CD4-positive, CD25-positive, alpha-beta regulatory T cell (primary cell): Measurements from ENCODE around the gene PTCD3. TPM values are rescaled to one million over a fixed set of nuclear protein-coding genes. Genes with fewer than 3 reads are reported as not detected.

Experiments used
- ATAC-seq, 2 donors: fragments of 150-1000 bp; cut with Tn5 transposase; one replicate each; pipeline ENCODE4 v1.10.0; 2021; ENCODE audit warnings: low read depth in 2 of 2, moderate number of reproducible peaks in 2 of 2, moderate library complexity in 1 of 2
- DNase-seq, 3 donors: peaks; one replicate each; pipeline versions ENCODE4 v3.0.0 to v3.0.0-alpha.2; 2012 to 2022; ENCODE audit warnings: mixed read lengths in 1 of 3
- H3K27ac ChIP-seq: one replicate; pipeline ENCODE4 v1.7.0; 2013; ENCODE audit warnings: mild to moderate bottlenecking, low read length; ENCODE audit not compliant: insufficient read depth, poor library complexity, severe bottlenecking
- H3K27me3 ChIP-seq: one replicate; pipeline ENCODE4 v1.7.0; 2013; ENCODE audit warnings: low read length; ENCODE audit not compliant: control insufficient read depth, insufficient read depth
- H3K36me3 ChIP-seq: one replicate; pipeline ENCODE4 v1.7.0; 2013; ENCODE audit warnings: mild to moderate bottlenecking, low read length, moderate library complexity; ENCODE audit not compliant: control insufficient read depth, insufficient read depth
- H3K4me1 ChIP-seq: 2 replicates; pipeline ENCODE4 v1.7.0; 2013; ENCODE audit warnings: mild to moderate bottlenecking, low read length; ENCODE audit not compliant: insufficient read depth, control insufficient read depth, poor library complexity, severe bottlenecking
- H3K4me3 ChIP-seq: one replicate; pipeline ENCODE4 v1.7.0; 2013; ENCODE audit warnings: low read depth, mild to moderate bottlenecking, low read length, moderate library complexity
- H3K9me3 ChIP-seq, 2 experiments: 1 replicate in 1 of 2; 2 replicates in 1 of 2; pipeline ENCODE4 v1.7.0; 2013; ENCODE audit warnings: low read length in 2 of 2, mild to moderate bottlenecking in 1 of 2, moderate library complexity in 1 of 2; ENCODE audit not compliant: control insufficient read depth in 2 of 2
- H3K27ac Mint-ChIP-seq, 3 donors: one replicate each; pipeline ENCODE4 v1.8.0; 2020 to 2022; ENCODE audit warnings: mild to moderate bottlenecking in 3 of 3, mixed read lengths in 3 of 3, moderate library complexity in 2 of 3
- H3K27me3 Mint-ChIP-seq: one replicate; pipeline ENCODE4 v1.8.0; 2022; ENCODE audit warnings: mild to moderate bottlenecking, mixed read lengths
- H3K36me3 Mint-ChIP-seq: one replicate; pipeline ENCODE4 v1.8.0; 2020; ENCODE audit warnings: mixed read lengths
- H3K4me1 Mint-ChIP-seq, 4 donors: one replicate each; pipeline ENCODE4 v1.8.0; 2020 to 2022; ENCODE audit warnings: mixed read lengths in 4 of 4, mild to moderate bottlenecking in 1 of 4
- H3K4me3 Mint-ChIP-seq, 4 donors: one replicate each; pipeline ENCODE4 v1.8.0; 2020 to 2022; ENCODE audit warnings: mild to moderate bottlenecking in 4 of 4, mixed read lengths in 4 of 4, moderate library complexity in 3 of 4
- H3K9me3 Mint-ChIP-seq, 7 donors: one replicate each; pipeline ENCODE4 v1.8.0; 2020 to 2022; ENCODE audit warnings: mixed read lengths in 7 of 7, mild to moderate bottlenecking in 3 of 7, moderate library complexity in 2 of 7
- polyA plus RNA-seq, 4 donors: library from polyadenylated mRNA; unstranded; fragments of 300-500 nt; fragmentation: Illumina TruSeq; gene quantifications; one replicate each; pipeline ENCODE4 v1.2.3, GENCODE V29; 2021
- total RNA-seq: library from RNA; stranded (reverse); gene quantifications from one replicate; pipeline ENCODE4 v1.2.3, GENCODE V29; 2022

Gene PTCD3
- total and polyA plus RNA-seq, 5 donors from 2014 or later, result 39.6 to 147 (median 45.9) TPM

GRCh38 chr2:86087936-86088850 is 17.8 kb upstream of the PTCD3 start:
- H3K4me1 ChIP-seq, result no peaks in the 10 kb centered on the region
- H3K27ac ChIP-seq, result no peak overlapping the region
- no peaks in the 10 kb centered on the region for H3K9me3 ChIP-seq
- Mint-ChIP-seq H3K9me3 (no peaks in the 10 kb centered on the region), H3K36me3 (peaks cover 20% of the 10 kb centered on the region), H3K4me3 (no peak overlapping the region), H3K27ac (peak overlapping the region in 1 of 3 donors; percentile 14), H3K4me1 (no peaks in the 10 kb centered on the region), H3K27me3 (no peaks in the 10 kb centered on the region)
- DNase-seq (no peak), ATAC-seq (no peak)
- H3K4me3 ChIP-seq, result no peak overlapping the region
- H3K36me3 ChIP-seq, result peaks cover 52% of the 10 kb centered on the region
- no peaks in the 10 kb centered on the region for H3K27me3 ChIP-seq

DNA sequence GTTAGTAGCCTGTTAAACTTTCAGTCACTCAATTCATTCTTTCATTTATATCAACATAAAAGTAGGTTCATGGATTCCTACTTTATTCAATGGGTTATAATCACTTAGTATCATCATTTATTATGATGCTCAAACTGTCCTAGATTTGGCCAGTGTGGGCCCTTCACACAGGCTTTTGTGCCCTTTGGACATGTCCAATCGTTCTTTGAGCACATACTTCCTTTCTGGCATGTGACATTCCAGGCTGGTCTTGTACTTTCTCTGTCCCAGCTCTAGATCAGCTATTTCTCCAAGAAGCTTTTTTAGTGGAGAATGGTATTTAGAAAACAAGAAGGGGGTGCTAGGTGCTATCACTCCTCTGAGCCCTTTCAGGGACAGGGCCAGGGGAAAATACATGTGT is 11.8 kb upstream of the PTCD3 start:
- peaks cover 49% of the 10 kb centered on the region for H3K36me3 Mint-ChIP-seq
- Histone ChIP-seq H3K27me3 (no peaks in the 10 kb centered on the region), H3K4me1 (peaks cover 6% of the 10 kb centered on the region), H3K36me3 (peaks cover 57% of the 10 kb centered on the region), H3K4me3 (no peak overlapping the region), H3K27ac (no peak overlapping the region), H3K9me3 (no peaks in the 10 kb centered on the region)
- H3K27ac Mint-ChIP-seq, result no peak overlapping the region
- H3K27me3 Mint-ChIP-seq, result no peaks in the 10 kb centered on the region
- H3K9me3 Mint-ChIP-seq, result no peaks in the 10 kb centered on the region
- DNase-seq, result no peak
- H3K4me1 Mint-ChIP-seq, result peaks cover 8 to 29% (median 18%) of the 10 kb centered on the region in 4 donors
- ATAC-seq, result no peak
- no peak overlapping the region for H3K4me3 Mint-ChIP-seq

GRCh38 chr2:86097114-86097896 is 8.7 kb upstream of the PTCD3 start:
- H3K9me3 ChIP-seq, result no peaks in the 10 kb centered on the region
- H3K9me3 Mint-ChIP-seq, result no peaks in the 10 kb centered on the region
- no peaks in the 10 kb centered on the region for H3K27me3 Mint-ChIP-seq
- H3K4me3 ChIP-seq, result no peak overlapping the region
- peak overlapping the region in 2 of 3 donors; percentile 14 to 47 for H3K27ac Mint-ChIP-seq
- no peak for DNase-seq
- no peak for ATAC-seq
- no peaks in the 10 kb centered on the region for H3K27me3 ChIP-seq
- H3K36me3 Mint-ChIP-seq, result peaks cover 44% of the 10 kb centered on the region
- H3K4me1 ChIP-seq, result peaks cover 6% of the 10 kb centered on the region
- peaks cover 8 to 36% (median 25%) of the 10 kb centered on the region in 4 donors for H3K4me1 Mint-ChIP-seq
- peaks cover 49% of the 10 kb centered on the region for H3K36me3 ChIP-seq
- H3K27ac ChIP-seq, result no peak overlapping the region
- H3K4me3 Mint-ChIP-seq, result peak overlapping the region in 1 of 4 donors; percentile 26

DNA sequence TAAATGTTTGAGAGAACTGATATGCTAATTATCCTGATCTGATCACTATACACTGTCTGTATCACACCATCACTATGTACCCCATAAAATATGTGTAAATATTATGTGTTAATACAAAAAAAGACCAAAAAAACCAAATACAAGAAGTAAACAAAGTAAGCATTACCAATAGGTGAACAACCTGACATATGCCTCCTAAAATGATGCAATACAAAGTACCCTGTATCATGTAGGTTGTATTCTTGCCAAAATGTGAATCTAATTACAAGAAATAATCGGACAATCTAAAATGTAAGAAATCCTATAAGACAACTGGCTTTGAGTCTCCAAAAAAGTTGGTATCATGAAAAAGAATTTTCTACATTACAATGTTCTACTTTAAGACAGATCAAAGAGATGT is 8.1 kb upstream of the PTCD3 start:
- peaks cover 6% of the 10 kb centered on the region for H3K4me1 ChIP-seq
- H3K4me3 ChIP-seq, result peak overlapping the region; percentile 29
- H3K27me3 Mint-ChIP-seq, result no peaks in the 10 kb centered on the region
- no peaks in the 10 kb centered on the region for H3K27me3 ChIP-seq
- no peak for DNase-seq
- peak overlapping the region; percentile 64 for H3K27ac ChIP-seq
- no peaks in the 10 kb centered on the region for H3K9me3 ChIP-seq
- no peak for ATAC-seq
- peaks cover 50% of the 10 kb centered on the region for H3K36me3 ChIP-seq
- peak overlapping the region in 2 of 3 donors; percentile 44 to 85 for H3K27ac Mint-ChIP-seq
- peaks cover 8 to 42% (median 30%) of the 10 kb centered on the region in 4 donors for H3K4me1 Mint-ChIP-seq
- peak overlapping the region in 2 of 4 donors; percentile 26 to 73 for H3K4me3 Mint-ChIP-seq
- no peaks in the 10 kb centered on the region for H3K9me3 Mint-ChIP-seq
- H3K36me3 Mint-ChIP-seq, result peaks cover 45% of the 10 kb centered on the region

DNA sequence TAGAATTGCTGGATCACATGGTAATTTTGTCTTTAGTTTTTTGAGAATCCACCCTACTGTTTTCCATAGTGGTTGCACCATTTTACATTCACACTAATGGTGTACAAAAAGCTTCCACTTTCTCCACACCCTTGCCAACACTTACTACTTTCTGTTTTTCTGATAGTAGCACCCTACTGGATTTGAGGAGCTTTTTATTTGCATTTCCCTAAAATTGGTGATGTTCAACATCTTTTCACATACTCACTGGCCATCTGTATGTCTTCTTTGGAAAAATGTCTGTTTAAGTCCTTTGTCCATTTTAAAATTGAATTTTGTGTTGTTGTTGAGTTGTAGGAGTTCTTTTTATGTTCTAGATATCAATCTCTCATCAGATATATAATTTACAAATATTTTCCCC is 3.9 kb upstream of the PTCD3 start:
- Histone ChIP-seq H3K4me1 (peaks cover 25% of the 10 kb centered on the region), H3K27ac (no peak overlapping the region), H3K27me3 (no peaks in the 10 kb centered on the region), H3K4me3 (no peak overlapping the region), H3K36me3 (peaks cover 26% of the 10 kb centered on the region), H3K9me3 (no peaks in the 10 kb centered on the region)
- H3K9me3 Mint-ChIP-seq, result peaks cover 0 to 1% (median 0%) of the 10 kb centered on the region in 7 donors
- DNase-seq, result no peak
- ATAC-seq, result no peak
- H3K4me3 Mint-ChIP-seq, result peak overlapping the region in 1 of 4 donors; percentile 55
- no peak overlapping the region for H3K27ac Mint-ChIP-seq
- H3K36me3 Mint-ChIP-seq, result peaks cover 23% of the 10 kb centered on the region
- H3K4me1 Mint-ChIP-seq, result peaks cover 11 to 67% (median 53%) of the 10 kb centered on the region in 4 donors
- H3K27me3 Mint-ChIP-seq, result no peaks in the 10 kb centered on the region

DNA sequence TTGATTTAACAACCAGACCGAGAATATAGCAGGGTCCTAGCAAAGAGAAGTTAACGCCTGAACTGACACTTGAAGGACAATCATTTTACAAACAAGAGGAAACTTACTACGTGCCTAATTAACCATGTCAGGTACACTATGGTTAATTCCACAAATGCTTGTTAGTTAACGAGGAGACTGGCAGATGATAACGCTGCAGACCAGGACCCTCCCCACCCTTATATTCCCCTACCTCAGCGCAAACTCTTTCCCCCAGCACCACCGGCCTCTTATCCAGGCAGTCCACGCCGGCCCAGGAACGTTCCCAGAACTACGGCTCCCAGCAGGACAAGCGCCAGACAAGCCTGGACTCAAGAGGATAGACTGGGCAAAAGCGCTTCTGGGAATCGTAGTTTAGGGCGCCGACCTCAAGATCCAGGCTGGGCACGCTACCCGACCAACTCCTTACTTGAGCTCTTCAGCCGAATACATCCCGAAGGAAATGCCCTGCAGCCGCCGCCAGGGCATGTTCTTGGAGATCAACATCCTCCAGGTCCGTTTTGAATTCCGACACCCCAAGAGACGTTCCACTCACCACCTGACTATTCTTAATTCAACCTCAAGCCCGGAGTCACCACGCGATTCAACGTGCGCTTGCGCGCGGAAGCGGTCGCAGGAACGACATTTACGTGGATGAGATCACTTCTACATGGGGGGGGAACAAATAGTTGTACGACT is 625 bp upstream of the PTCD3 start, which contains the start of gene POLR1A:
Gene POLR1A (minus strand): TSS at position 635 of the 717 bp plus-strand sequence. CDS start 110 bp downstream, at position 525.
- peak within 1 kb of the TSS; percentile 98 for H3K4me3 ChIP-seq
- peaks cover 24% of the 10 kb centered on the region for H3K36me3 ChIP-seq

DNA sequence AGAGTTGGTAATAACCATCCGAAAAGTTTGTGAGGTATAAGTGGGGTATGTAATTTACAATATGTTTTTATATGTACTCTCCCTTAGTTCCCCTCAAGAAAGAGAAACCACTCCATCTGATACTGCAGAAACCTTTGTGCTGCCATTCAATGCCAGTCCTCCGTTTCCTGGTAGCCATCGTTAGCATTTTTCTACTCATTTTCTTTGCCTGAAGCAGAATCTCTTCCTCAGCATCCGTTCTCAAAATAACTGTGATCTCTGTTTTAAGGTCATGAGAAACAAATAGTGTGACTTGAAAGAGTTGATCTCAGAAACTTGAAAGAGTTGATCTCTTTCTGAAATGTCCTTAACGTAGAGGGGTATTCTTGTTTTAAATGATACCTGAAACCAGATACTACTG is 996 bp downstream of the PTCD3 start:
- no peaks in the 10 kb centered on the region for H3K27me3 ChIP-seq
- Mint-ChIP-seq H3K36me3 (peaks cover 23% of the 10 kb centered on the region), H3K4me3 (peak overlapping the region; percentile 88 to 98 (median 90)), H3K9me3 (peaks cover 0 to 2% (median 0%) of the 10 kb centered on the region in 7 donors), H3K27ac (peak overlapping the region; percentile 95 to 100 (median 97)), H3K4me1 (peaks cover 10 to 77% (median 60%) of the 10 kb centered on the region in 4 donors), H3K27me3 (no peaks in the 10 kb centered on the region)
- DNase-seq, result peak in 1 of 3 donors; percentile 65
- no peaks in the 10 kb centered on the region for H3K9me3 ChIP-seq
- H3K4me3 ChIP-seq, result peak overlapping the region; percentile 98
- peak overlapping the region; percentile 91 for H3K27ac ChIP-seq
- ATAC-seq, result no peak
- H3K36me3 ChIP-seq, result peaks cover 30% of the 10 kb centered on the region
- H3K4me1 ChIP-seq, result peaks cover 31% of the 10 kb centered on the region

More for the DNA sequence above, 625 bp upstream of the PTCD3 start, which contains the start of gene POLR1A:
- DNase-seq, result peak; percentile 77 to 96 (median 92)
- Histone ChIP-seq H3K27me3 (no peaks in the 10 kb centered on the region), H3K9me3 (no peaks in the 10 kb centered on the region), H3K4me1 (peaks cover 31% of the 10 kb centered on the region), H3K27ac (peak within 1 kb of the TSS; percentile 91)
- Mint-ChIP-seq H3K4me3 (peak within 1 kb of the TSS; percentile 88 to 98 (median 90)), H3K27me3 (no peaks in the 10 kb centered on the region), H3K36me3 (peaks cover 22% of the 10 kb centered on the region), H3K9me3 (peaks cover 0 to 2% (median 0%) of the 10 kb centered on the region in 7 donors), H3K4me1 (peaks cover 4 to 78% (median 62%) of the 10 kb centered on the region in 4 donors), H3K27ac (peak within 1 kb of the TSS; percentile 95 to 100 (median 97))
- peak; percentile 78 to 79 for ATAC-seq
